NB4 (cell line): ENCODE results near the gene GAGE10.

Source experiments
- MYC ChIP-seq: IDR thresholded peaks from 2 replicates; pipeline ENCODE4 v1.6.1; 2011; ENCODE audit warnings: low read depth, low read length
- TF ChIP-seq, protein P1 (sequence below): IDR thresholded peaks from one replicate; pipeline ENCODE4 v1.5.1; 2012; ENCODE audit warnings: low read depth, low read length

DNA sequence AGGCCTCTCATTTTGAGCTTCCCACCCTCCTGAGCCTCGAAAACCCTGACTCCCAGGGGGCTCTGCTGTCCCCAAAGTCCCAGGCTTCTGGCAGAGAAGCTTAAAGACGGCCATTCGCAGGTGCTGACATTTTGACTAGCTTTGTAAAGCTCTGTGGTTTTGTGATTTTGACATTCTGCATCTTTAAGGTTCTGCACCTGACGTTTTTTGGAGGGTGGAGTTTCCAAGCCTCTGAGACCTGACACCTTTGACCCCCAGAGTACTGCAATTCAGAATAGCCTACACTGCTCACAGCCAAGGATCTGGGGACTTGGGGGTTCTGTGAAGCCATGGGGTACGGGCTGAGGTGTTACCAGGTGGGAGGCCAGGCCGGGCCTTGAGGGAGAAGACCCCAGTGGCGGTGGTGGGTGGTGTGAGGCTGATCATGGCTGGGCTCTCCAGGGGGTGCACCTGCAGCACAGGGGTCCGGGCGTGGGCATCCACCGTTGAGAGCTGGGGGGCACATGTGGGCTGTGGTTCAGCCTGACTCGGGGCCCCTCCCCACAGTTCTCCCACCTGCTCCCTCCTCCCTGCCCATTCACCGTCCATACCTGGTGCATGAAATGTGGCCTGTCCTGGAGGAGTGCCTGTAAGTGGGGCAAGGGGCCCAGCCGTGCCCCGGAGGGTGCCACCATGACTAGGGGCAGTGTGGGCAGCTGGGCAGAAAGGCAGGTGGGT, 46.2 kb upstream of the GAGE10 start:
- TF ChIP-seq, protein P1, sequence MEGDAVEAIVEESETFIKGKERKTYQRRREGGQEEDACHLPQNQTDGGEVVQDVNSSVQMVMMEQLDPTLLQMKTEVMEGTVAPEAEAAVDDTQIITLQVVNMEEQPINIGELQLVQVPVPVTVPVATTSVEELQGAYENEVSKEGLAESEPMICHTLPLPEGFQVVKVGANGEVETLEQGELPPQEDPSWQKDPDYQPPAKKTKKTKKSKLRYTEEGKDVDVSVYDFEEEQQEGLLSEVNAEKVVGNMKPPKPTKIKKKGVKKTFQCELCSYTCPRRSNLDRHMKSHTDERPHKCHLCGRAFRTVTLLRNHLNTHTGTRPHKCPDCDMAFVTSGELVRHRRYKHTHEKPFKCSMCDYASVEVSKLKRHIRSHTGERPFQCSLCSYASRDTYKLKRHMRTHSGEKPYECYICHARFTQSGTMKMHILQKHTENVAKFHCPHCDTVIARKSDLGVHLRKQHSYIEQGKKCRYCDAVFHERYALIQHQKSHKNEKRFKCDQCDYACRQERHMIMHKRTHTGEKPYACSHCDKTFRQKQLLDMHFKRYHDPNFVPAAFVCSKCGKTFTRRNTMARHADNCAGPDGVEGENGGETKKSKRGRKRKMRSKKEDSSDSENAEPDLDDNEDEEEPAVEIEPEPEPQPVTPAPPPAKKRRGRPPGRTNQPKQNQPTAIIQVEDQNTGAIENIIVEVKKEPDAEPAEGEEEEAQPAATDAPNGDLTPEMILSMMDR = no peak
- TF ChIP-seq MYC = no peak
